B cell (primary cell): ENCODE results near the gene USP6. TPM values are rescaled to one million over a fixed set of nuclear protein-coding genes. Genes with fewer than 3 reads are reported as not detected.
"Not testable (repeated sequence)": the region's sequence is repeated elsewhere in the genome, so short reads cannot be mapped to it uniquely, and the experiment has no call there.

Experiments used
- ATAC-seq: fragments of 200-7000 bp; cut with Tn5 transposase; one replicate; pipeline ENCODE4 v1.10.0; 2021; ENCODE audit warnings: low read depth, mild to moderate bottlenecking, moderate number of reproducible peaks, moderate library complexity
- CTCF ChIA-PET: fragments of 350-600 bp; sonication (Branson Sonifier 250); formaldehyde crosslinking; loops from one replicate; lab custom pipeline; 2021; ENCODE audit warnings: antibody characterized with exemption, inconsistent platforms; lab: Charles Lee
- POLR2A ChIA-PET: fragments of 350-600 bp; sonication (Branson Sonifier 250); formaldehyde crosslinking; loops from one replicate; lab custom pipeline; 2021; ENCODE audit warnings: antibody characterized with exemption; lab: Charles Lee
- DNase-seq: peaks from one replicate; pipeline ENCODE4 v3.0.0; 2013
- H2AFZ ChIP-seq: 2 replicates; pipeline ENCODE4 v1.6.1; 2012; ENCODE audit warnings: mild to moderate bottlenecking, low read depth, low read length; ENCODE audit not compliant: insufficient read depth, poor library complexity, severe bottlenecking
- H3K27ac ChIP-seq, 2 donors: 1 replicate in 1 of 2; 2 replicates in 1 of 2; pipeline ENCODE4 v1.5.1; 2012 to 2013; ENCODE audit warnings: low read length in 2 of 2, mild to moderate bottlenecking in 2 of 2, moderate library complexity in 1 of 2
- H3K27me3 ChIP-seq, 4 experiments: fragments of 200-600 bp in 1 of 4; sonication (generic) in 1 of 4; replicated peaks in 1 of 4; 1 replicate in 2 of 4; 2 replicates in 2 of 4; pipeline versions ENCODE4 v1.6.1 to v1.7.0; 2013 to 2016; ENCODE audit warnings: low read length in 3 of 4, mild to moderate bottlenecking in 2 of 4, mixed read lengths in 1 of 4, moderate library complexity in 1 of 4; ENCODE audit not compliant: insufficient read depth in 4 of 4, control insufficient read depth in 3 of 4; ENCODE audit errors: control extremely low read depth in 1 of 4
- H3K36me3 ChIP-seq, 2 experiments: replicated peaks in 1 of 2; 1 replicate in 1 of 2; 2 replicates in 1 of 2; pipeline versions ENCODE4 v1.6.1 to v1.7.1; 2013; ENCODE audit warnings: low read length in 1 of 2; ENCODE audit not compliant: insufficient read depth in 2 of 2, control insufficient read depth in 1 of 2; ENCODE audit errors: control extremely low read depth in 1 of 2, extremely low read depth in 1 of 2
- H3K4me1 ChIP-seq, 2 donors: fragments of 200-600 bp in 1 of 2; sonication (generic) in 1 of 2; 1 replicate in 1 of 2; 2 replicates in 1 of 2; pipeline versions ENCODE4 v1.5.1 to v1.6.1; 2013 to 2017; ENCODE audit warnings: low read length in 2 of 2; ENCODE audit not compliant: control insufficient read depth in 2 of 2, insufficient read depth in 2 of 2
- H3K4me2 ChIP-seq: replicated peaks from 2 replicates; pipeline ENCODE3; 2012; ENCODE audit warnings: mild to moderate bottlenecking, low read depth, low read length; ENCODE audit not compliant: poor library complexity, severe bottlenecking
- H3K4me3 ChIP-seq, 5 experiments: fragments of 200-600 bp in 1 of 5; sonication (generic) in 1 of 5; 1 replicate in 3 of 5; 2 replicates in 2 of 5; pipeline versions ENCODE4 v1.5.1 to v1.7.0; 2011 to 2016; ENCODE audit warnings: low read length in 4 of 5, mild to moderate bottlenecking in 4 of 5, low read depth in 2 of 5, control low read depth in 1 of 5, moderate library complexity in 1 of 5; ENCODE audit not compliant: insufficient read depth in 1 of 5; ENCODE audit errors: control extremely low read depth in 1 of 5, extremely low read depth in 1 of 5
- H3K79me2 ChIP-seq: fragments of 200-600 bp; sonication (generic); one replicate; pipeline ENCODE4 v1.6.0; 2016; ENCODE audit warnings: low read length; ENCODE audit not compliant: control insufficient read depth, insufficient read depth
- H3K9ac ChIP-seq: fragments of 200-600 bp; sonication (generic); 2 replicates; pipeline ENCODE4 v1.6.1; 2017; ENCODE audit warnings: mild to moderate bottlenecking, low read length, moderate library complexity
- H3K9me3 ChIP-seq, 3 donors: one replicate each; pipeline versions ENCODE4 v1.6.1 to v1.7.1; 2013; ENCODE audit warnings: low read length in 2 of 3; ENCODE audit not compliant: control insufficient read depth in 2 of 3, insufficient read depth in 1 of 3; ENCODE audit errors: control extremely low read depth in 1 of 3
- H4K20me1 ChIP-seq: 2 replicates; pipeline ENCODE4 v1.6.0; 2012; ENCODE audit warnings: mild to moderate bottlenecking, low read length; ENCODE audit not compliant: insufficient read depth, control insufficient read depth, poor library complexity, severe bottlenecking
- H3K27ac Mint-ChIP-seq: one replicate; pipeline ENCODE4 v1.8.0; 2021; ENCODE audit warnings: mixed read lengths
- H3K27me3 Mint-ChIP-seq: one replicate; pipeline ENCODE4 v1.8.0; 2021; ENCODE audit warnings: mixed read lengths
- H3K4me1 Mint-ChIP-seq: one replicate; pipeline ENCODE4 v1.8.0; 2021; ENCODE audit warnings: mixed read lengths
- H3K4me3 Mint-ChIP-seq: one replicate; pipeline ENCODE4 v1.8.0; 2021; ENCODE audit warnings: mixed read lengths
- H3K9me3 Mint-ChIP-seq: one replicate; pipeline ENCODE4 v1.8.0; 2022; ENCODE audit warnings: mixed read lengths; ENCODE audit not compliant: insufficient read depth
- EZH2 ChIP-seq: IDR thresholded peaks from 2 replicates; pipeline ENCODE4 v1.6.1; 2012; ENCODE audit warnings: borderline replicate concordance, low read depth, mild to moderate bottlenecking, moderate library complexity, low read length; ENCODE audit not compliant: insufficient read depth, poor library complexity, severe bottlenecking
- WGBS: methylation state at CpG from one replicate; pipeline ENCODE4 v1.1.5; 2013; ENCODE audit warnings: missing lambda C conversion rate; ENCODE audit not compliant: insufficient coverage; 5-methylcytosine and 5-hydroxymethylcytosine counted together
- intact Hi-C: fragments of 100-400 bp; cut with micrococcal nuclease; formaldehyde crosslinking; loops from one replicate; pipeline ENCODE4 v1.10.0; 2022
- polyA plus RNA-seq: library from polyadenylated mRNA; depleted of rRNA; stranded (reverse); fragments of >200 nt; gene quantifications from 2 replicates; pipeline ENCODE4 v1.2.3, GENCODE V29; 2012
- total RNA-seq, 2 donors: library from RNA; stranded (reverse); fragments of 120-200 nt in 1 of 2; gene quantifications; 1 replicate in 1 of 2; 2 replicates in 1 of 2; pipeline versions ENCODE4 v1.2.3 to v1.2.4, GENCODE V29; 2013 to 2022
- TF ChIP-seq, protein P1 (sequence below): fragments of 200-600 bp; IDR thresholded peaks from one replicate; pipeline ENCODE4 v1.8.0; 2022; ENCODE audit warnings: antibody characterized with exemption, mild to moderate bottlenecking

Gene USP6
- total and polyA plus RNA-seq, 2 donors (not counting 1 experiment from before 2014, with no cell fraction given) = 0.36 to 0.47 TPM

DNA sequence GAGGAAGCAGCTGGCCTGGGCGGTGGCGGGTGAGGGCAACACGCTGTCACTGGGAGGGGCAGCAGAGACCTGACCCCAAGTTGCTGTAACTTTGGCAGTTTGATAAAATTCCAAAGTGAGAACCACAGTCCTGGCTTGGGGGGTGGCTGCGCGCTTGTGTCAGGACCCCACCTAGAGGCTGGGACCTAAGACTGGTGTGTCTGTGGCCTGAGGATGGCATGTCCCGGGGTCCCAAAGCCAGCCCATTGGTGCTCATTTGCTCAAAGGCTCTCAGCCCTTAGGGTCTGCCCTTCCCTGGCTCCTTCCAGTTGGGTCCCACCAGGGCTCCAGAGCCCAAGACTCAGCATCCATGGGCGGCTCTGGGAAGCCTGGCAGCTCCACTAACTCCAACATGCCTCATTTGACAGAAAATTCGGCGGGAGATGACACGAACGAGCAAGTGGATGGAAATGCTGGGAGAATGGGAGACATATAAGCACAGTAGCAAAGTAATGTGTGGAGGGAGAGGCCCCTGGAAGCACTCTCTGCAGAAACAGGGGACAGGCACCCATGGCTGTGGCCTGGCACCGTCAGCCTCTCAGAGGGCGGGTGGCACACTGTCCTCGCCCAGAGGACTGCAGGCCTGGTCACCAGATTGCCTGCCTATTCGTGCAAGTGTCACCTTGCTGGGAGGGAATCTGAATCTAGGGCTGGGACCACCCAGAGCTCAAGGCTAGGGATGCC lies 16.8 kb downstream of the USP6 start:
- H3K79me2 ChIP-seq, H3K27me3 ChIP-seq, intact Hi-C loops, CTCF ChIA-PET, H3K4me2 ChIP-seq, POLR2A ChIA-PET, H3K9ac ChIP-seq, H3K4me1 ChIP-seq, H3K9me3 ChIP-seq, H3K27me3 Mint-ChIP-seq, H3K4me1 Mint-ChIP-seq, H3K9me3 Mint-ChIP-seq, H3K27ac Mint-ChIP-seq, H4K20me1 ChIP-seq, H3K36me3 ChIP-seq, ATAC-seq, H3K27ac ChIP-seq, H3K4me3 ChIP-seq, H2AFZ ChIP-seq, H3K4me3 Mint-ChIP-seq, DNase-seq: not testable (repeated sequence)
- WGBS = 92% methylated on average over 13 of the region's 15 CpGs

DNA sequence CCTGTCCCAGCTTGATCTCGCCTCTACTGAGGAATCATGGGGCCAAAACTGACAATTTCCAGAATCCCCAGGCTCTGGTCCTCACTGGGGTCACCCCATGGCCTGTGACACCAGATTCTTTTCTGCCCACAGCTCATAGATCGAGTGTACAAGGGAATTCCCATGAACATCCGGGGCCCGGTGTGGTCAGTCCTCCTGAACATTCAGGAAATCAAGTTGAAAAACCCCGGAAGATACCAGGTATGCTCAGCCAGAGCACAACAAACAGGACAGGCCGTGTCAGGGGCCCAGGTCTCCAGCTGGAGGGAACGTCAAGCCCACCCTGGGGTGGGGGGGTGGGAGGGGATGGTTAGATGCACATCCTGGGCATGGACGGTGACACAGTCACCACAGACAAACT lies 17.5 kb downstream of the USP6 start:
- Histone ChIP-seq H2AFZ (no peak overlapping the region), H3K27me3 (peaks cover 0 to 4% (median 0%) of the 10 kb centered on the region in 4 experiments), H3K4me1 (no peaks in the 10 kb centered on the region), H3K9ac (no peak overlapping the region), H4K20me1 (no peaks in the 10 kb centered on the region), H3K9me3 (no peaks in the 10 kb centered on the region), H3K79me2 (no peaks in the 10 kb centered on the region), H3K36me3 (no peaks in the 10 kb centered on the region), H3K4me3 (no peak overlapping the region), H3K4me2 (no peak overlapping the region), H3K27ac (no peak overlapping the region)
- intact Hi-C loops = no loop called here
- peaks cover 3% of the 10 kb centered on the region for H3K27me3 Mint-ChIP-seq
- H3K27ac Mint-ChIP-seq = no peak overlapping the region
- 89% methylated on average over 5 of the region's 8 CpGs for WGBS
- no peak for TF ChIP-seq EZH2
- TF ChIP-seq, protein P1, sequence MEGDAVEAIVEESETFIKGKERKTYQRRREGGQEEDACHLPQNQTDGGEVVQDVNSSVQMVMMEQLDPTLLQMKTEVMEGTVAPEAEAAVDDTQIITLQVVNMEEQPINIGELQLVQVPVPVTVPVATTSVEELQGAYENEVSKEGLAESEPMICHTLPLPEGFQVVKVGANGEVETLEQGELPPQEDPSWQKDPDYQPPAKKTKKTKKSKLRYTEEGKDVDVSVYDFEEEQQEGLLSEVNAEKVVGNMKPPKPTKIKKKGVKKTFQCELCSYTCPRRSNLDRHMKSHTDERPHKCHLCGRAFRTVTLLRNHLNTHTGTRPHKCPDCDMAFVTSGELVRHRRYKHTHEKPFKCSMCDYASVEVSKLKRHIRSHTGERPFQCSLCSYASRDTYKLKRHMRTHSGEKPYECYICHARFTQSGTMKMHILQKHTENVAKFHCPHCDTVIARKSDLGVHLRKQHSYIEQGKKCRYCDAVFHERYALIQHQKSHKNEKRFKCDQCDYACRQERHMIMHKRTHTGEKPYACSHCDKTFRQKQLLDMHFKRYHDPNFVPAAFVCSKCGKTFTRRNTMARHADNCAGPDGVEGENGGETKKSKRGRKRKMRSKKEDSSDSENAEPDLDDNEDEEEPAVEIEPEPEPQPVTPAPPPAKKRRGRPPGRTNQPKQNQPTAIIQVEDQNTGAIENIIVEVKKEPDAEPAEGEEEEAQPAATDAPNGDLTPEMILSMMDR = no peak
- no peak overlapping the region for H3K4me3 Mint-ChIP-seq
- ChIA-PET POLR2A (no interaction called here), CTCF (no interaction called here)
- DNase-seq (no peak), ATAC-seq (no peak)
- H3K9me3 Mint-ChIP-seq = no peaks in the 10 kb centered on the region
- no peaks in the 10 kb centered on the region for H3K4me1 Mint-ChIP-seq

DNA sequence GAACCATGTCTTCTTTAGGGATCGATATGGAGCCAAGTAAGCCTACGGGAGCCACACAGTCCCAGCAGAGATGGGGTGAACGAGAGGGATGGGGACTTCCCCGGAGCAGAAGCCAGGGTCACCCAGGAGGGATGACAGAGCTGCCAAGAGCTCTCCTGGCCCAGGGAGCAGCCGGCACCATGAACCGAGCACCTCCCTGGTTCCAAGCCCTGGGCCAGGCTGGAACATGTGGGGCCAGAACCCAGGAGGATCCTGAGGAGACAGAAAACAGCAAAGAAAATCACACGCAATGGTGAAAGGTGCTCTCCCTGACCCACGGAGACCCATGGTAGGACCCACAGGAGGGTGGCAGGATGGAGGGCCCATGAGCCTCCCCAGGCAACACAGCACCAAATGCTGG lies 18.1 kb downstream of the USP6 start:
- WGBS = 89% methylated on average over 8 of the region's 8 CpGs
- H3K4me1 ChIP-seq, H3K4me1 Mint-ChIP-seq: not testable (repeated sequence)

More for the DNA sequence above, 18.1 kb downstream of the USP6 start:
- H3K9me3 Mint-ChIP-seq, POLR2A ChIA-PET, H3K4me3 ChIP-seq, H3K4me3 Mint-ChIP-seq, intact Hi-C loops, H3K27me3 ChIP-seq, H2AFZ ChIP-seq, H3K4me2 ChIP-seq, H3K79me2 ChIP-seq, DNase-seq, H4K20me1 ChIP-seq, ATAC-seq, H3K27ac Mint-ChIP-seq, H3K36me3 ChIP-seq, H3K27ac ChIP-seq, H3K9ac ChIP-seq, H3K9me3 ChIP-seq, H3K27me3 Mint-ChIP-seq, CTCF ChIA-PET: not testable (repeated sequence)
